ENCODE data around the gene WDR4. TPM values are rescaled to one million over a fixed set of nuclear protein-coding genes. Genes with fewer than 3 reads are reported as not detected.

WDR4 gene
- total and polyA plus RNA-seq, 2 of the 4 experiments (the other 2 are of a cell fraction), result 11.3 to 20.8 TPM

- Histone ChIP-seq H4K5ac (ENCODE audit: low read depth, low read length) (no peak overlapping the region), H4K91ac (ENCODE audit: insufficient read depth, low read depth, low read length) (no peak overlapping the region), H3K36me3 (ENCODE audit: control insufficient read depth, insufficient read depth, low read length) (peaks cover 51% of the 10 kb centered on the region), H3K9ac (ENCODE audit: low read depth, low read length) (no peak overlapping the region), H2BK15ac (ENCODE audit: low read depth, low read length) (no peak overlapping the region), H3K56ac (ENCODE audit: extremely low read depth, insufficient read depth, low read length) (no peak overlapping the region), H3K4ac (ENCODE audit: low read depth, low read length) (no peak overlapping the region), H3K4me2 (ENCODE audit: low read depth, low read length) (no peak overlapping the region), H3K79me1 (ENCODE audit: low read depth in 1 of 2, low read length in 2 of 2) (peaks cover 24 to 54% of the 10 kb centered on the region in 2 experiments), H3K4me3 (ENCODE audit: insufficient read depth, low read depth, low read length) (no peak overlapping the region), H3K9me3 (ENCODE audit: control insufficient read depth, insufficient read depth, low read length) (no peaks in the 10 kb centered on the region), H2AK9ac (replicated peaks; ENCODE audit: low read depth, low read length, poor library complexity) (no peak overlapping the region), H4K20me1 (ENCODE audit: insufficient read depth, low read length) (peaks cover 46% of the 10 kb centered on the region), H4K8ac (ENCODE audit: low read depth in 2 of 2, low read length in 2 of 2) (no peak overlapping the region), H3K23ac (ENCODE audit: low read depth, low read length) (no peak overlapping the region), H3K14ac (replicated peaks; ENCODE audit: low read depth, low read length) (no peak overlapping the region), H2AK5ac (ENCODE audit: low read depth, low read length) (no peak overlapping the region), H3K18ac (ENCODE audit: low read depth, low read length) (no peak overlapping the region), H3K4me1 (ENCODE audit: control insufficient read depth, insufficient read depth, low read length) (no peaks in the 10 kb centered on the region), H2AFZ (replicated peaks; ENCODE audit: low read length, poor library complexity) (no peak overlapping the region), H3K27me3 (ENCODE audit: control insufficient read depth, insufficient read depth, low read length) (no peaks in the 10 kb centered on the region), H2BK5ac (ENCODE audit: low read depth, low read length, poor library complexity, severe bottlenecking) (no peak overlapping the region), H2BK120ac (ENCODE audit: low read depth, low read length) (no peak overlapping the region), H3K27ac (ENCODE audit: insufficient read depth, low read length) (no peak overlapping the region), H3K9me1 (ENCODE audit: insufficient read depth, low read length) (no peaks in the 10 kb centered on the region; the same call in 1 of the 2 replicates), H2BK20ac (ENCODE audit: low read depth, low read length) (no peak overlapping the region)
- POLR2A ChIA-PET (ENCODE audit: unreplicated experiment), result no interaction called here
- dilution Hi-C loops (cut with HindIII; ENCODE audit: low sequenced_read_pairs, unreplicated experiment), result no loop called here
- in situ Hi-C loops (cut with MboI; ENCODE audit: low sequenced_read_pairs), result loop anchor here (25.0 kb wide), 1 partner anchor 106 kb away; no protein-coding TSS in a partner anchor
- no peak for DNase-seq
- CTCF ChIA-PET, result no interaction called here
- WGBS, 2 experiments (ENCODE audit: extremely low coverage in 2 of 2, insufficient read length in 1 of 2), result 94% methylated on average over 6 of the region's 10 CpGs; no CpG with 5 or more reads in 1 of the 2 experiments
- BruUV-seq (replicated peaks), result no TSS peak
- no peak; the same call in 1 of the 2 replicates for ATAC-seq (ENCODE audit: low read depth)
- intact Hi-C loops (cut with micrococcal nuclease), result no loop called here
- TF ChIP-seq CTCF (conservative IDR thresholded peaks at IDR 0.05; ENCODE audit: low read depth, low read length) (no peak), POLR2A (IDR thresholded peaks at IDR 0.05; ENCODE audit: low read depth, low read length) (no peak), MXI1 (IDR thresholded peaks at IDR 0.05; ENCODE audit: borderline replicate concordance, low read depth, low read length) (no peak), SMC3 (IDR thresholded peaks at IDR 0.05; ENCODE audit: low read depth, low read length) (no peak), MAFK (IDR thresholded peaks at IDR 0.05; ENCODE audit: low read depth, low read length) (no peak), USF2 (IDR thresholded peaks at IDR 0.05; ENCODE audit: low read depth, low read length) (no peak), CEBPB (IDR thresholded peaks at IDR 0.05; ENCODE audit: low read depth, low read length) (no peak), RCOR1 (IDR thresholded peaks at IDR 0.05; ENCODE audit: insufficient replicate concordance, low read length) (no peak), FOS (IDR thresholded peaks at IDR 0.05; ENCODE audit: low read depth, low read length) (no peak), MAZ (IDR thresholded peaks at IDR 0.05; ENCODE audit: borderline replicate concordance, low read depth, low read length) (no peak), RFX5 (IDR thresholded peaks at IDR 0.05; ENCODE audit: low read depth, low read length) (no peak), RAD21 (IDR thresholded peaks at IDR 0.05; ENCODE audit: low read length) (no peak)
Measured at GRCh38 chr21:42868196-42868595, 11.1 kb downstream of the WDR4 start.
